Left lobe of liver (tissue), 2 donors: ENCODE measurements around the gene ANO10. TPM values are rescaled to one million over a fixed set of nuclear protein-coding genes. Genes with fewer than 3 reads are reported as not detected.
"Not testable (repeated sequence)": the region's sequence is repeated elsewhere in the genome, so short reads cannot be mapped to it uniquely, and the experiment has no call there.

ENCODE experiments used
- ATAC-seq: fragments of 200-7000 bp; cut with Tn5 transposase; one replicate; pipeline ENCODE4 v1.9.1; 2020; ENCODE audit warnings: mild to moderate bottlenecking, moderate library complexity
- DNase-seq: peaks from one replicate; pipeline ENCODE4 v3.0.0-alpha.2; 2020; ENCODE audit warnings: low spot score
- total RNA-seq: library from RNA; stranded (reverse); gene quantifications from one replicate; pipeline ENCODE4 v1.2.1, GENCODE V29; 2021
- donor health status: DM: no; HTN: no; CAD: no; lungs with moderate emphysema.
- donor health status: DM: no; HTN: yes; CAD: no.

ANO10 gene
- total RNA-seq, 1 donor from 2014 or later: 11.4 TPM

DNA sequence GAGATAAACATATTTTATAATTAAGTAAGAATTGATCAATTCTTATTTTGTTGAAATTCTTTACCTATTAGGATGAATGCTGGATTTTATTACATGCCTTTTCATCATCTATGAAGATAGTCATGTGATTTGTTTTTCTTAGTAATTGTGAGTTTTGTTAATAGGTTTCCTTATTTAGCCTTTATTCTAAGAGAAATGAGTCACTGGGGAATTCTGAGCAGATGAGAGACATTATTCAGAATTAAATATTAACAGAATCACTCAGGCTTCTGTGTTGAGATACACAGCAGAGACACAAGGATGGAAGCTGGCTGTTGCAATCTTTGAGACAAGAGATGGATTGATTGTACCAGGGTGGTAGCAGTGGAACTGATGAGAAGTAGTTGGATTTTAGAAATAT, 7.4 kb upstream of the ANO10 start:
- ATAC-seq (no peak), DNase-seq (no peak)

DNA sequence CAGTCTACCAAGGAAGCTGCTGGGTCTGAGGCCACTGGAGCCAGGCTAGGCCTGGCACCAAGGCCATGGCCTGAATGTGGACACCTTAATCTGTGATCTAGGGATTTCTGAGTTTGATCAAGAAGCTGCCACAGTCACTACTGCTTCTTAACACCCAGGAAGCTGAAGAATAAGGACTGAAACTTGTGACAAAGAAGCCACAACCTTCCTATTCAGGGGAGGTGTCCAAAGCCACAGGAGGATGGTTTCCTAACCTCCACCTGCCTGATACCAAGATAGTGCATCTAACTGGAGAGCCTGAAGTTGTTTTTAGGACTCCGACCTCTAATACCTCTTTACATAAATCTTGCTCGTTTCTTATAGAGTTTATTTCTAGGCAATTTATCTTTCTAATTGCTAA, 5.5 kb upstream of the ANO10 start:
- DNase-seq (no peak), ATAC-seq (no peak)

DNA sequence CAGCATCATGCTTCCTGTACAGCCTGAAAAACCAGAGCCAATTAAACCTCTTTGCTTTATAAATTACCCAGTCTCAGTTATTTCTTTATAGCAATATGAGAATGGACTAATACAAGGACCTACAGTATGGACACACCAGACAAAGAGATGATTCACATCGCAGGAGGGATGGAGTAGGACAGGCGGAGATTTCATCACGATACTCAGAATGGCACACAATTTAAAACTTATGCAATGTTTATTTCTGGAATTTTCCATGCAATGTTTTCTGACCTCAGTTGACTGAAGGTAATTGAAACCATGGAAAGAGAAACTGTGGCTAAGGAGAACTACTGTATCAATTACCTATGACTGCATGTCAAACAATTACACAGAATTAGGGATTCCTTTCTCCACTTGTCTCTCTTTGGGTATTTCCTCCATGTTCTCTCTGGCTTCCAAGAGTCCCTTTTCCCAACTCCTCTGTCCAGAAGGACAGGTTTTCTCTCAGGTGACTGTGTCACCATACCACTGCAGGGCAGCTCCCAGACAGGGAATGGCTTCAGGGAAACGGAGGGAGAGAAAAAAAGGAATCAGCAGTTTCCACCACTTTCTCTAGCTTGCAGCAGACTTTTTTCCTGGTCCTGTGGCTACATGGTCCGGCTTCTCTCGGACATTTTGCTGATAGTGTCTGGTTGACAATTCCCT, 3.0 kb upstream of the ANO10 start:
- ATAC-seq: no peak
- no peak for DNase-seq

DNA sequence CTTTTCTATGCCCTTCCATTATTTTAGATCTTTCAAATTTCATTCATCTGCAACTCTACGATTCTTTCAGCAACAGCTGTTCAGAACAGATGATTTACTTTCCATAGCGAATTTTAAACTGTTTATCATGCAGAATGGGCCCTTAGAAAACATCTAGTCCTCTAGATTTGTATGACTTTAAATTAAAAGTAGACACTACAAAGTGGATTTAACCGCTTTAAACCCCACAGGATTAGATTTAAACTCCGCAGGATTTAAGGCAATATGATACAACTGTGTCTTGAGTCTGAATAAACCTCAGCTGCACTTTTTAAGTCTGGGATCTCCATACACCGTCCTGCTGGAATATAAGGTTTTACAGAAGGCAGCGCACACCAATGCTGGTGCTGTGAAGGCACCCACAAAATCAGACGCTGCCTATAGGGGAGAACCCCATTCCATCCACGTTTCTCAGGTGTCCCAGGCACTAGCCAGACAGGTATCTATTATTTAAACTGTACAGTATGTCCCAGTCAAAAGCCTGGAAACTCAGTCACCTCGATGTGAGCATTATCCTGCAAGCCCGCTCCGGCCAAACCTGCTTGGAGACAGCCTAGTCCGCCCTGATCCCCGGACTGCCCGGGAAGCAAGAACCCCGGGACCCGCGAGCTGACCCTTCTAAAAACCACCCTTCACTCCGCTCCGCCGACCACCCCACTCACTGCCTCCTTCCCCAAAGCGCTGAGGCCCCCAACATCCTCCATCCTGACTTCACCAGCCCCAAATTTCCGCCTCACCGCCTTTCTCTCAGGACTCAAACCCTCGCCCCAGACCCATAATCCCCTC, 768 bp downstream of the ANO10 start:
- ATAC-seq: peak; percentile 10
- DNase-seq: no peak

DNA sequence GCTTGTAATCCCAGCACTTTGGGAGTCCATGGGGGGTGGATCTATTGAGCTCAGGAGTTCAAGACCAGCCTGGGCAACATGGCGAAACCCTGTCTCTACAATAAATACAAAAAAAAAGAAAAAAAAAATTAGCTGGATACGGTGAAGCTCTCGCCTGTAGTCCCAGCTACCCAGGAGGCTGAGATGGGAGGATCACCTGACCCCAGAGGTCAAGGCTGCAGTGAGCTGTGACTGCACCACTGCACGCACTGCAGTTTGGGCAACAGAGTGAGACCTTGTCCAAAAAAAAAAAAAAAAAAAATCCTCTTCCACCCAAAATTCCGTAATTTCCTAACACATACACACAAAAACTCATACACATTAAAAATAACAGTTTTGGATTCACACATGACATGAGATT, 2.2 kb downstream of the ANO10 start:
- DNase-seq (no peak), ATAC-seq (no peak)

DNA sequence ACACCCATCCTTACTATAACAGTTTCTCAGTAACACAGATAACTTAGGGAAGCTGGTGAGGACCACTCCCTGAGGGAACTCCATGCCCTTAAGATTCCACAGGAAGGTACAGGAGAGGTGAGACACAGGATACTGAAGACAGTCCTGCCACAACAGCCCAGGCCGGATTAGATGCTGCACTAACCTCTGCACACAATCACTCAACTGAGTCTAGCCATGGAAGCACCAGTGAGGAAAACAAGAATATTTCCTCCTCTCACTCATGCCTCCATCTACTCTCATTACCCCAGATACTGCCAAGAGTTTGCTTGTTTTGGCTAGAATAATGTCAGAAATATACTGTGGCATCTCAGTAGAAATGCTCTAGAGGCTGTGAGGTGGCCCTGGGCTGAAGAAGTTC, 3.7 kb downstream of the ANO10 start:
- ATAC-seq: no peak
- DNase-seq: no peak

DNA sequence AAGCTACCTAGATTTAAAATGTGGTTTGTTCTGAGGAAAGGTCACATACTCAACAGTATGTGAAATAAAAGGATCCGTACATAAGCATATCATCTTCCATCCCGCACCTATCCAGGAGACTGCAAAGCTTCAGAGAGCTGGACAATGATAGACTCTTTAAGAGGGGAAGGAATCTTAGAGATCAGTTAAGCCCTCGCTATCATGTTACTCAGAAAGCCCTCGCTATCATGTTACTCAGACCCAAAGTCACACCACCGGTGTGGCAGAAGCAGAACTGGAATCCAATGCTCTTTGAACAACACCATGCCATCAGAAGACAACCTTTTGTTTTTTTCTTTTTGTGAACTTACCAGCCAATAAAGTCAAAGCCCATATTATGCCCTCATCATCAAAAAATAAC, 5.8 kb downstream of the ANO10 start:
- DNase-seq (no peak), ATAC-seq (no peak)

DNA sequence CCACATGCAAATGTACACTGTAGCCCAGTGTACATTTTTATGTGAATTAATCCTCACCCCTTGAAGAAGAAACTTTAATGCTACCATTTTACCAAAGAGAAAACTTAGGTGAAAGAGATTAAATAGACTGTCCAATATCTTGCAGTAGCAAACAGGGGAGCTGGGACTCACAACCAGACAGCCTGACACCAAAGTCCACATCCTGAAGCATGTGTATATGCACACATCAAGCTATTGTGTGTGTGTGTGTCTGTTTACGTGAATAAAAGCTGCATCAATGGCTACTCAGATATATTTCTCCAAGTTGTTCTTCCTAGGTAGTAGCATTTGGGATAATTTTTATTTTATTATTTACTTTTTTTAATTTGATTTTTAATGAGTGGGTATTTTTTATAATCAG, 6.7 kb downstream of the ANO10 start:
- no peak for ATAC-seq
- DNase-seq: no peak

DNA sequence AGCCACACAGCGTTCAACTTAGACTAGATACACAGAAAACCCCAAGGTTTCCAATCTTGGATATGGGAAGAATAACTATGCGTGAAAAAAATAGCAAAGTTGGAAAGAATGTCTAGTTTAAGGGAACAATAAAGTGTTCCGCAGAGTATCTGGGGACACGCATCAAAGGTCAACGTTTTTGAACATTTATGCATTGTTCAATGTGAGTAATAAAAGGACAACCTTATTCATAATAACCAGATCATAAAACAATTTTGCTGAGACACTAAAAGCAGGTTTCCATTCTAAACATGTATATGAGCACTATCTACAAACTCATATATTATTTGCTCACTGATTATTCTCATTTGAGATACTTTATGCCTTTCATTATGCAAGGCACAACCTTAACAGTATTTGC, 7.8 kb downstream of the ANO10 start:
- DNase-seq: no peak

DNA sequence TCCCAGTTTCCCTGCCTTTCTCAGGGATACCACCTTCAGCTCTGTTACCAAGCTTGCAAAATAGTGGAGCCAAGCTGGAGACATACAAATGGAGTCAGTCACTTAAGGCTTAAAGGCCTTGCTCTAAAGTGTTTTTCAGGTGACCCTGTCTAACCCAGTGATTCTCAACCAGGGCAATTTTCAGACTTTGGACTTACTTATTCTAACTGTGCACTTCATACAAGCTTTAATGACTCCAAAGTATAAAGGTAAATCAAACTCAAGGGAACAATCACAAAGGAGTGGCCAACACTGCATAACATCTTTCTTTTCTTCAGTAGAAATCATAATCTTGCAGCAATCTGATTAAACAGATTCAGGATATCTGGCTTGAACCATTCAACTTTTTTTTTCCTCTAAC, 9.4 kb downstream of the ANO10 start:
- DNase-seq (no peak), ATAC-seq (peak; percentile 21)

More for the DNA sequence above, 7.8 kb downstream of the ANO10 start:
- ATAC-seq: no peak

DNA sequence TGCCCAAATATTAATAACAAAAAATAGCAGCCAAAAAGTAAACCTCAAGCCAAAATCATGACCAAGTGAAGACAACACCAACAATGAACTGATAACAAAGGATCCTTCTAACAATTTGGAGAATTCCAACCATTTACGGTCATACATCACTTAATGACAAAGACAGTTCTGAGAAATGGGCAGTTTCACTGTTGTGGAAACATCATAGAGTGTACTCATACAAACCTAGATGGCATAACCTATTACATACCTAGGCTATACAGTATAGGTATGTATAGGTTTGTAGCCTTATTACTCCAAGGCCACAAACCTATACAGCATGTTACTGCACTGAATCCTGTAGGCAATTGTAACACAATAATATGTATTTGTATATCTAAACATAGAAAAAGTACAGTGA, 12.4 kb downstream of the ANO10 start:
- no peak for DNase-seq
- ATAC-seq: no peak

DNA sequence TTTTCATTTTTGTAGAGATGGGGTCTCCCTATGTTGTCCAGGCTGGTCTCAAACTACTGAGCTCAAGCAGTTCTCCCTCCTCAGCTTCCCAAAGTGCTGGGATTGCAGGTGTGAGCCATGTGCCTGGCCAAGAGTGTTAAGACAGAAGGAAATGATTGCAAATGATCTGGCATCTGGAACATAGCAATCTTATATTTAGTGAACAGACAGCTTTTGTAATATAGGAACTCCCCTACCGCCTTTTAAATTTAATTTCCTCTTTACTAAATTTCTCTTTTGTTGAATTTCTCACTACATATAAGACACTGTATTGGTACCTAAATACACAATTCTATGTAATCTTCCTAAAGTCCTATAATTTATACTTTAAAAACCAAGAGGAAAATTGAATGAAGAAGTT, 13.1 kb downstream of the ANO10 start:
- ATAC-seq (no peak), DNase-seq (no peak)

DNA sequence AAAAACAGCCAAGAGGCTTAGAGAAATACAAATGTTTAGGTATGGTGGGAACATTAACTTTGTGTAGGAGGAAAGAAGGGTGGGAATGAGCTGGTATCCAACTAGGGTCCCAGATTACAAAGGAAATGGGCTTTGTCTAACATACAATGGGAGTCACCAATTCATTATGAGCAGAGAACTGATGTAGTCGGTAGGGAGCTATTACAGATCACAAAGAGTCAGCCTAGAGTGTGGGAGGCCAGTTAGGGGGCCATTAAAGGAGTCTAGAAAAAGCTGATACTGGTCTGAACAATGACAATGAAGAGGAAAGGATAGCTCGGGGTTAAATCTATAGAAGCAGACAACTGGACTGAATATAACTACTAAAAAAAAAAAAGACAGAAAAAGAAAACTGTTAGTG, 15.5 kb downstream of the ANO10 start:
- DNase-seq (no peak), ATAC-seq (no peak)

DNA sequence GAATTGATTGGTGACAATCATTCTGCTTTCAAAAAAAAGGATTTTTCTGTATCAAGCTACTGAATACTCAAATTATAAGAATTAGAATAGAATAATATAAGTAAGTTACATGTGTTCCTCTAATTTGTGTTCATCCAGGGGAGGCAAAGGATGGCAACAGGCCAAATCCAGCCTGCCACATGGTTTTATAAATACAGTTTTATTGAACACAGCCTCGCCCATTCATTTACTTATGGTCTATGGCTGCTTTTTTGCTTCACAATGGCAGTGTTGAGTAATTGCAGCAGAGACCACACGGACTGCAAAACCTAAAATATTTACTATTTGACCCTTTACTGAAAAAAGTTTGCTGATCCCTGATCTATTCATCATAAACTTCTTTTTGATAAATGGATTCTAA, 21.9 kb downstream of the ANO10 start:
- not testable (repeated sequence) for ATAC-seq, DNase-seq

DNA sequence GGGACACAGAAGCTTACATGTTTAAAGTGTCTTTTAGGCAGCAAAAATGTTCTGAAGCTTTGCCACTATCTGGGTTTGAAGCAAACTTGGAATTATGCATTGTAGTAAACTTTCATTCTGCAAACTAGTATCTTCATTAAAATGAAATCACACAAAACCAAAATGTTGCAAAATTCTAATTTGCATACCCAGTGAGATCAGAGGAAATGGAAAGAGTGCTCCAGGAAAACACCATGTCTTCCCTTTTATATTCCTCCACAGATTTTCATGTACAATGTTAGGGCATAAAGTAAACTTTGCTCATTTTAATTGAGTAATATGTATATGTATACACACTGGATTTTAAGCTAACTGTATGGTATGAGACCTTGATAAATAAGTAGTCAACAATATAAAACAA, 23.9 kb downstream of the ANO10 start:
- no peak for DNase-seq
- ATAC-seq: no peak

DNA sequence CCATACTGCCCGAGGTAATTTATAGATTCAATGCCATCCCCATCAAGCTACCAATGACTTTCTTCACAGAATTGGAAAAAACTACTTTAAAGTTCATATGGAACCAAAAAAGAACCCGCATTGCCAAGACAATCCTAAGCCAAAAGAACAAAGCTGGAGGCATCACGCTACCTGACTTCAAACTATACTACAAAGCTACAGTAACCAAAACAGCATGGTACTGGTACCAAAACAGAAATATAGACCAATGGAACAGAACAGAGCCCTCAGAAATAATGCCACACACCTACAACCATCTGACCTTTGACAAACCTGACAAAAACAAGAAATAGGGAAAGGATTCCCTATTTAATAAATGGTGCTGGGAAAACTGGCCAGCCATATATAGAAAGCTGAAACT, 25.6 kb downstream of the ANO10 start:
- not testable (repeated sequence) for DNase-seq, ATAC-seq

DNA sequence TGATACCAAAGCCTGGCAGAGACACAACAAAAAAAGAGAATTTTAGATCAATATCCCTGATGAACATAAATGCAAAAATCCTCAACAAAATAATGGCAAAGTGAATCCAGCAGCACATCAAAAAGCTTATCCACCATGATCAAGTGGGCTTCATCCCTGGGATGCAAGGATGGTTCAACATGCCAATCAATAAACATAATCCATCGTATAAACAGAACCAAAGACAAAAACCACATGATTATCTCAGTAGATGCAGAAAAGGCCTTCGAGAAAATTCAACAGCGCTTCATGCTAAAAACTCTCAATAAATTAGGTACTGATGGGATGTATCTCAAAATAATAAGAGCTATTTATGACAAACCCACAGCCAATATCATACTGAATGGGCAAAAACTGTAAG, 26.5 kb downstream of the ANO10 start:
- not testable (repeated sequence) for ATAC-seq, DNase-seq

DNA sequence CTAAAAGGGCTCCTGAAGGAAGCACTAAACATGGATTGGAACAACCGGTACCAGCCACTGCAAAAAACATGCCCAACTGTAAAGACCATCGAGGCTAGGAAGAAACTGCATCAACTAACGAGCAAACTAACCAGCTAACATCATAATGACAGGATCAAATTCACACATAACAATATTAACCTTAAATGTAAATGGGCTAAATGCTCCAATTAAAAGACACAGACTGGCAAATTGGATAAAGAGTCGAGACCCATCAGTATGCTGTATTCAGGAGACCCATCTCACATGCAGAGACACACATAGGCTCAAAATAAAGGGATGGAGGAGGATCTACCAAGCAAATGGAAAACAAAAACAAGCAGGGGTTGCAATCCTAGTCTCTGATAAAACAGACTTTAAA, 28.2 kb downstream of the ANO10 start:
- not testable (repeated sequence) for DNase-seq, ATAC-seq

DNA sequence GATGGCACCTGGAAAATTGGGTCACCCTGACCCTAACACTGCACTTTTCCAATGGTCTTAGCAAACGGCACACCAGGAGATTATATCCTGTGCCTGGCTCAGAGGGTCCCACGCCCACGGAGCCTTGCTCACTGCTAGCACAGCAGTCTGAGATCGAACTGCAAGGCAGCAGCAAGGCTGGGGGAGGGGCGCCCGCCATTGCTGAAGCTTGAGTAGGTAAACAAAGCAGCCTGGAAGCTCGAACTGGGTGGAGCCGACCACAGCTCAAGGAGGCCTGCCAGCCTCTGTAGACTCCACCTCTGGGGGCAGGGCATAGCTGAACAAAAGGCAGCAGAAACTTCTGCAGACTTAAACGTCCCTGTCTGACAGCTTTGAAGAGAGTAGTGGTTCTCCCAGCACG, 29.9 kb downstream of the ANO10 start:
- DNase-seq, ATAC-seq: not testable (repeated sequence)

DNA sequence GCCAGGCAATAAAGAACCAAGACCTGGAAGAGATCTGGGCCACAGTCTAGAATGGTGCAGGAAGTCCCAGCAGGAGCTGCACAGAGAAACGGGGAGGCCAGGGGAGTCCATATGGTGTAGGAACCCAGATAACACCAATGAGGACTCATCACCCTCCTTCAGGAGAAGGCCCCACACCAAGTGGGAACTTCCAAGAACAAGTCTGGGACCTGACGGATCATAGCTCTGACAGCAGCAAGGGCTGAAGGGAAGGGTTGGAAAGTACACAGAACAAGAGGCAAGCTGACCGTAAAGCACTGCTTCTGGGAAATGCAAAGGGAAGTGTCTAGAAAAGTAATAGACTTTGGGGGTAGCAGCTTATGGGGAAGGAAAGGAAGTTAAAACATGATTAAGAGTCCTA, 34.5 kb downstream of the ANO10 start:
- DNase-seq (no peak), ATAC-seq (no peak)

DNA sequence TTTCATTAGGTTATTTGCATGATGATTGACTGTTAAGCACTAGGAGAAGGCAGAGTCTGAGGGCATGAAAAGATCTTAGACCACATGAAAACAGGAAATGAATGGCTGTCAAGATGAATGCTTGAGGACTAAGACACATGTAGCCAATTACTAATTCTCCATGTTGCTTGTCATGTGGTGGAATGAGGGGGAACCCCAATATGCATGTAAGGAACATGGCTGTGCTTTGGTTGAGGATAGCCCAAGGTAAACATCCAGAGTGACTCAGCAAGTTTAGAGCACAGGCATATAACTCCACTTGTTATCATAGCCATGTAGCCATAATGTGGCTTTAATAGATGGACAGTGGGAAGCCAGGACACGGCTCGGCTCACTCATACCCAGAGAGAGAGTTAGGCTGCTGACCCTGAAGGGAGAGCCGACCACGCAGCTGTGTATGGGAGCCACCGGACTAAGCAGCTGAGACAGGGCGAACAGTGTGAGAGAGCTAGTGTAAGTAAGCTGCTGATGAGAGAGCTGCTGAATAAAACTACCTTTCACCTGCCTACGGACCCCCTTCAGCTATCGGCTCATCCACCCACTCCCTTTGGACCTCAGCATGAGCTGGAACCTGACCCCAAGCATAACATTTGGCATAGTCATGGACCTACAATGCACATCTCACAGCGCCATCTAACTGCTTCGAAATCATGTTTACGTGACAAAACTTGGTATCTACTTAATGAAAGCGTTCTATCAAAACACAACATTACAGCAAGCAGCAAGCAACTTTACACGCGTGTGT, 37.6 kb downstream of the ANO10 start:
- ATAC-seq (no peak), DNase-seq (no peak)

DNA sequence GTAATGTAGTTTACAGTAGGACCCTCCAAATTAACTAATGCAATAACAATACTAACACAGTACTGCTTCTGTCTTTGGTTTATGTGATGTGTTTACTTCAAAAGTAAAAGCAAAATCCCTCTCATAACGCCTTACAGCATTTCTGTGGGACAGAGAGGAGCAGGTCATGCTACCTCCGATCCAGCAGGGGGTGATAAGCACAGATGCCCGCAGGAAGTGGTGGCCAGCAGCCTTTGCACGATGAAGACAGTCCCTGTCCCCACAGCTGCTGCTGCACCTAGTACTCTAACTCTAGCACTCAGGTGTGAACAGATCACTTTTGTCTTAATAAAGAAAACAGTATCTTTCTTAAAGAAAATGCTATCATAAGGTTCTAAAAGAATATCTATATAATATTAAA, 38.3 kb downstream of the ANO10 start:
- DNase-seq: no peak
- ATAC-seq: no peak
